Stimulated activated CD8-positive, alpha-beta memory T cell treated with anti-CD3 and anti-CD28 coated beads, Interleukin-7, amount 100 ng/mL, for 48 hours (primary cell): ENCODE data around the gene HAUS7.

Experiments used
- DNase-seq, 2 donors: peaks; one replicate each; pipeline ENCODE4 v3.0.0-alpha.2; 2020; ENCODE audit warnings: low read depth in 1 of 2; ENCODE audit errors: extremely low read depth in 1 of 2

Gene HAUS7

GRCh38 chrX:153441981-153442380, 28.4 kb downstream of the HAUS7 start:
- no peak for DNase-seq

- DNase-seq, result no peak
Observed at GRCh38 chrX:153441296-153441695, 29.1 kb downstream of the HAUS7 start.

- no peak for DNase-seq
Observed at GRCh38 chrX:153440556-153441135, 29.7 kb downstream of the HAUS7 start.

GRCh38 chrX:153439977-153440376, 30.4 kb downstream of the HAUS7 start:
- no peak for DNase-seq

GRCh38 chrX:153438532-153438931, 31.8 kb downstream of the HAUS7 start:
- no peak for DNase-seq

- no peak for DNase-seq
Observed at GRCh38 chrX:153435845-153436244, 34.5 kb downstream of the HAUS7 start.

GRCh38 chrX:153434801-153435200, 35.6 kb downstream of the HAUS7 start:
- no peak for DNase-seq

- DNase-seq, result no peak
Observed at GRCh38 chrX:153433781-153434285, 36.5 kb downstream of the HAUS7 start.

GRCh38 chrX:153433161-153433680, 37.2 kb downstream of the HAUS7 start:
- no peak for DNase-seq

- DNase-seq, result no peak
Observed at GRCh38 chrX:153430796-153431195, 39.6 kb downstream of the HAUS7 start.

GRCh38 chrX:153426204-153426603, 44.2 kb downstream of the HAUS7 start:
- no peak for DNase-seq

- DNase-seq, result no peak
Observed at GRCh38 chrX:153423652-153424051, 46.7 kb downstream of the HAUS7 start.

GRCh38 chrX:153421856-153422255, 48.5 kb downstream of the HAUS7 start:
- DNase-seq, result no peak

GRCh38 chrX:153420851-153421599, 49.4 kb downstream of the HAUS7 start:
- DNase-seq, result no peak

GRCh38 chrX:153417637-153418036, 52.7 kb downstream of the HAUS7 start:
- no peak for DNase-seq

GRCh38 chrX:153416781-153417450, 53.5 kb downstream of the HAUS7 start:
- DNase-seq, result no peak

GRCh38 chrX:153414856-153415510, 55.4 kb downstream of the HAUS7 start:
- no peak for DNase-seq

GRCh38 chrX:153413731-153414130, 56.6 kb downstream of the HAUS7 start:
- no peak for DNase-seq

- no peak for DNase-seq
Observed at GRCh38 chrX:153412746-153413720, 57.3 kb downstream of the HAUS7 start.

- DNase-seq, result no peak
Observed at GRCh38 chrX:153411988-153412574, 58.3 kb downstream of the HAUS7 start.
